Measurements from ENCODE around the gene GALE. TPM values are rescaled to one million over a fixed set of nuclear protein-coding genes. Genes with fewer than 3 reads are reported as not detected.

The GALE gene
- total RNA-seq, 2 experiments from 2014 or later = 27.4 to 35.6 TPM

- Mint-ChIP-seq H3K36me3 (ENCODE audit: low read depth) (peaks cover 64% of the 10 kb centered on the region), H3K27me3 (no peaks in the 10 kb centered on the region), H3K4me1 (peaks cover 27% of the 10 kb centered on the region), H3K27ac (peak overlapping the region; percentile 43), H3K4me3 (no peak overlapping the region), H3K9me3 (ENCODE audit: low read depth) (no peaks in the 10 kb centered on the region)
- ChIA-PET CTCF (interaction anchor here (0.6 to 1.2 kb wide), 7 partner anchors 15 to 1404 kb away, joined by 3 to 4 read pairs (median 3); partner anchors contain the start of gene PITHD1), POLR2A (no interaction called here)
- intact Hi-C loops (cut with DNase I, micrococcal nuclease) = loop anchor here in 1 of 2 experiments (1.0 kb wide), 1 partner anchor 60 kb away; the partner anchor contains the start of gene RPL11
- DNase-seq = peak; percentile 63
- peak; percentile 80 for ATAC-seq
Observed at GRCh38 chr1:23751050-23751814, 49.3 kb downstream of the GALE start.

DNA sequence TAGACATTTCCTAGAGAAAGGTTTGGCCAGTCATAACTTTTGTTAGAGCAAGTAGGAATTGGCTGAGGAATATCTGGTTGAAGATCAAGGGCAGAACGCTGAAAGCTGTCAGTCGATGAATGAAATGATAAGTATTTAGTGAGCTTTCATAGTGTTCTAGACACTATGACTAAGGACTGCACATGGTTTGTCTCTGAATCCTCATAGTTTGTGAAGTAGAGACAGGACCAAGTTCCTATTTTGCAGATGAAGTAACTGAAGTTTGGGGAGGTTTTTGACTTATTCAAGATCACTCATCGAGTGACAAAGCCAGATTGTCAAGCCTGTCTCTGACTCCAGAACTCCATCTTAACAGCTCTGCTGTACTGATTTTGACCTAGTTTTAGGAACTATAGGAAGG lies 52.5 kb downstream of the GALE start:
- Mint-ChIP-seq H3K4me1 (peaks cover 42% of the 10 kb centered on the region), H3K36me3 (ENCODE audit: low read depth) (peaks cover 46% of the 10 kb centered on the region), H3K9me3 (ENCODE audit: low read depth) (no peaks in the 10 kb centered on the region), H3K27me3 (no peaks in the 10 kb centered on the region), H3K4me3 (no peak overlapping the region), H3K27ac (peak overlapping the region; percentile 21)
- ChIA-PET CTCF (interaction anchor here (0.6 to 1.2 kb wide), 3 partner anchors 42 to 113 kb away, joined by 3 to 9 read pairs (median 3); no protein-coding TSS in a partner anchor), POLR2A (no interaction called here)
- intact Hi-C loops (cut with DNase I, micrococcal nuclease) = no loop called here
- no peak for DNase-seq
- no peak for ATAC-seq

Other genes starting within 250 kb of the GALE start
- gene ID3, start 241.3 kb downstream of the GALE start, total RNA-seq = 10 to 100 TPM; 42.6 to 43.9 TPM
- 1,000 to 10,000 TPM; 1,003 to 1,481 TPM for gene RPL11, start 108.9 kb downstream of the GALE start, total RNA-seq
- 10 to 100 TPM; 34.5 to 38.6 TPM for gene ELOA, start 57.3 kb downstream of the GALE start, total RNA-seq
- gene PITHD1, start 22.3 kb downstream of the GALE start, total RNA-seq = 10 to 100 TPM; 53.1 to 64.1 TPM
- gene LYPLA2, start 9.6 kb downstream of the GALE start, total RNA-seq = 10 to 100 TPM; 55.0 to 64.8 TPM
- 10 to 100 TPM; 31.9 to 46.0 TPM for gene HMGCL, start 24.7 kb upstream of the GALE start, total RNA-seq
- gene FUCA1, start 67.5 kb upstream of the GALE start, total RNA-seq = 1 to 10 TPM; 4.2 to 4.5 TPM
- not detected for gene CNR2, start 112.6 kb upstream of the GALE start, total RNA-seq
- gene PNRC2, start 159.1 kb upstream of the GALE start, total RNA-seq = 100 to 1,000 TPM; 133 to 142 TPM
- gene SRSF10, start 179.6 kb upstream of the GALE start, total RNA-seq = 100 to 1,000 TPM; 213 to 225 TPM

Measured in activated CD4-positive, alpha-beta T cell treated with anti-CD3 and anti-CD28 coated beads for 36 hours (primary cell).